Loucy (cell line): ENCODE results near the gene HRK.

Experiments
- H2AFZ ChIP-seq: fragments of 200-600 bp; sonication (generic); 2 replicates; pipeline ENCODE4 v1.6.0; 2016; ENCODE audit warnings: antibody characterized with exemption, mild to moderate bottlenecking, low read length, moderate library complexity
- H3F3A ChIP-seq: fragments of 200-600 bp; 2 replicates; pipeline ENCODE4 v1.6.0; 2016; ENCODE audit warnings: antibody characterized with exemption, low read depth, mild to moderate bottlenecking
- H3K27me3 ChIP-seq: fragments of 200-600 bp; sonication (generic); 2 replicates; pipeline ENCODE4 v1.6.1; 2014; ENCODE audit warnings: low read length, mild to moderate bottlenecking; ENCODE audit not compliant: insufficient read depth, poor library complexity, severe bottlenecking
- H3K36me3 ChIP-seq: fragments of 200-600 bp; sonication (generic); 2 replicates; pipeline ENCODE4 v1.6.1; 2016; ENCODE audit warnings: low read length; ENCODE audit not compliant: insufficient read depth
- H3K4me1 ChIP-seq: fragments of 200-600 bp; sonication (generic); 2 replicates; pipeline ENCODE4 v1.5.1; 2014; ENCODE audit warnings: low read length, mild to moderate bottlenecking; ENCODE audit not compliant: insufficient read depth, poor library complexity, severe bottlenecking
- H3K4me2 ChIP-seq: fragments of 200-600 bp; sonication (generic); 2 replicates; pipeline ENCODE4 v1.6.0; 2014; ENCODE audit warnings: antibody characterized with exemption, low read length, low read depth, mild to moderate bottlenecking; ENCODE audit not compliant: poor library complexity, severe bottlenecking
- H3K4me3 ChIP-seq: fragments of 200-600 bp; sonication (generic); 2 replicates; pipeline ENCODE4 v1.5.1; 2014; ENCODE audit warnings: low read length, mild to moderate bottlenecking, mixed read lengths; ENCODE audit not compliant: poor library complexity, severe bottlenecking
- H3K79me2 ChIP-seq: fragments of 200-600 bp; sonication (generic); 2 replicates; pipeline ENCODE4 v1.6.1; 2014; ENCODE audit warnings: low read length; ENCODE audit not compliant: insufficient read depth
- H3K9ac ChIP-seq: fragments of 200-600 bp; sonication (generic); 2 replicates; pipeline ENCODE4 v1.6.0; 2014; ENCODE audit warnings: mild to moderate bottlenecking, low read depth, low read length, moderate library complexity; ENCODE audit not compliant: poor library complexity, severe bottlenecking
- H3K9me2 ChIP-seq: fragments of 200-600 bp; sonication (generic); replicated peaks from 2 replicates; pipeline ENCODE4 v1.6.1; 2016; ENCODE audit warnings: low read depth, low read length, mixed read lengths
- H3K9me3 ChIP-seq: fragments of 200-600 bp; sonication (generic); 2 replicates; pipeline ENCODE4 v1.6.1; 2014; ENCODE audit warnings: mild to moderate bottlenecking, antibody characterized with exemption, low read length, low read depth; ENCODE audit not compliant: insufficient read depth
- H4K20me1 ChIP-seq: fragments of 200-600 bp; sonication (generic); 2 replicates; pipeline ENCODE4 v1.6.0; 2014; ENCODE audit warnings: antibody characterized with exemption, low read length, mild to moderate bottlenecking; ENCODE audit not compliant: insufficient read depth, poor library complexity, severe bottlenecking
- CTCF ChIP-seq: fragments of 200-600 bp; sonication (generic); conservative IDR thresholded peaks from 2 replicates; pipeline ENCODE4 v1.5.1; 2014; ENCODE audit warnings: mild to moderate bottlenecking, antibody characterized with exemption, low read length
- EZH2phosphoT487 ChIP-seq: fragments of 200-600 bp; IDR thresholded peaks from 2 replicates; pipeline ENCODE4 v1.6.1; 2018; ENCODE audit warnings: antibody characterized with exemption, mild to moderate bottlenecking, moderate library complexity, borderline replicate concordance

The HRK gene

GRCh38 chr12:116807546-116807945 is 73.7 kb downstream of the HRK start:
- H3F3A ChIP-seq, result no peaks in the 10 kb centered on the region
- H3K9ac ChIP-seq, result no peak overlapping the region
- no peaks in the 10 kb centered on the region for H4K20me1 ChIP-seq
- no peak overlapping the region for H3K4me2 ChIP-seq
- no peak for TF ChIP-seq CTCF
- no peak for TF ChIP-seq EZH2phosphoT487
- no peaks in the 10 kb centered on the region for H3K9me2 ChIP-seq
- H2AFZ ChIP-seq, result no peak overlapping the region
- H3K4me1 ChIP-seq, result peaks cover 24% of the 10 kb centered on the region
- H3K79me2 ChIP-seq, result no peaks in the 10 kb centered on the region
- H3K4me3 ChIP-seq, result no peak overlapping the region
- no peaks in the 10 kb centered on the region for H3K27me3 ChIP-seq
- H3K36me3 ChIP-seq, result no peaks in the 10 kb centered on the region
- H3K9me3 ChIP-seq, result no peaks in the 10 kb centered on the region

GRCh38 chr12:116806845-116807440 is 74.3 kb downstream of the HRK start:
- H3K79me2 ChIP-seq, result no peaks in the 10 kb centered on the region
- no peak overlapping the region for H3K4me3 ChIP-seq
- peaks cover 26% of the 10 kb centered on the region for H3K4me1 ChIP-seq
- H3K9me2 ChIP-seq, result no peaks in the 10 kb centered on the region
- H3K27me3 ChIP-seq, result no peaks in the 10 kb centered on the region
- H3K4me2 ChIP-seq, result no peak overlapping the region
- H3K36me3 ChIP-seq, result no peaks in the 10 kb centered on the region
- H3K9me3 ChIP-seq, result no peaks in the 10 kb centered on the region
- no peaks in the 10 kb centered on the region for H3F3A ChIP-seq
- H2AFZ ChIP-seq, result no peak overlapping the region
- no peak overlapping the region for H3K9ac ChIP-seq
- TF ChIP-seq CTCF (no peak), EZH2phosphoT487 (no peak)
- no peaks in the 10 kb centered on the region for H4K20me1 ChIP-seq
